H1 (cell line): ENCODE data around the gene EGR4.

ENCODE experiments used
- BCL11A ChIP-seq, 2 experiments: IDR thresholded peaks; one replicate each; pipeline ENCODE4 v1.6.1; 2011; ENCODE audit warnings: low read depth in 2 of 2, low read length in 2 of 2, mild to moderate bottlenecking in 2 of 2
- CTCF ChIP-seq, 3 experiments: IDR thresholded peaks; 1 replicate in 2 of 3; 2 replicates in 1 of 3; pipeline versions ENCODE4 v1.5.1 to v1.6.1; 2011; ENCODE audit warnings: low read length in 3 of 3, mild to moderate bottlenecking in 3 of 3, inconsistent platforms in 2 of 3, low read depth in 1 of 3, moderate library complexity in 1 of 3; ENCODE audit not compliant: insufficient read depth in 1 of 3; ENCODE audit errors: control extremely low read depth in 1 of 3
- EZH2 ChIP-seq: fragments of 200-600 bp; sonication (generic); IDR thresholded peaks from 2 replicates; pipeline ENCODE4 v1.7.1; 2012; ENCODE audit warnings: low read depth, mild to moderate bottlenecking, moderate library complexity, low read length, inconsistent platforms; ENCODE audit not compliant: severe bottlenecking
- HDAC6 ChIP-seq: IDR thresholded peaks from one replicate; pipeline ENCODE4 v1.7.1; 2012; ENCODE audit warnings: low read depth, mild to moderate bottlenecking, inconsistent platforms, low read length, moderate library complexity
- POLR2AphosphoS5 ChIP-seq: IDR thresholded peaks from 2 replicates; pipeline ENCODE4 v1.6.1; 2011; ENCODE audit warnings: low read depth, low read length
- TAF1 ChIP-seq: IDR thresholded peaks from 2 replicates; pipeline ENCODE4 v1.6.1; 2011; ENCODE audit warnings: mild to moderate bottlenecking, low read depth, low read length

- TF ChIP-seq BCL11A (IDR thresholded peaks at IDR 0.05; ENCODE audit: low read depth in 2 of 2, low read length in 2 of 2) (no peak), EZH2 (no peak), CTCF (IDR thresholded peaks at IDR 0.05; ENCODE audit: control extremely low read depth in 1 of 3, insufficient read depth in 1 of 3, low read depth in 1 of 3, low read length in 3 of 3) (no peak), POLR2AphosphoS5 (no peak; the same call in 1 of the 2 replicates), HDAC6 (no peak), TAF1 (no peak)
These were observed 38.9 kb downstream of the EGR4 start for GRCh38 chr2:73254343-73255006.
